Measurements from ENCODE around the gene C9orf152. TPM values are rescaled to one million over a fixed set of nuclear protein-coding genes. Genes with fewer than 3 reads are reported as not detected.
A peak's percentile ranks its signal among the peaks of the same experiment; 100 is the strongest.
"Not testable (repeated sequence)": the region's sequence is repeated elsewhere in the genome, so short reads cannot be mapped to it uniquely, and the experiment has no call there.

The C9orf152 gene
- total RNA-seq, 1 donor from 2014 or later: not detected

- H3K4me3 Mint-ChIP-seq (ENCODE audit: unreplicated experiment): peak overlapping the region; percentile 98
- no peaks in the 10 kb centered on the region for H3K9me3 Mint-ChIP-seq (ENCODE audit: unreplicated experiment)
- H3K36me3 Mint-ChIP-seq (ENCODE audit: unreplicated experiment): peaks cover 4% of the 10 kb centered on the region
- TF ChIP-seq CTCF (IDR thresholded peaks at IDR 0.05): no peak
- no peaks in the 10 kb centered on the region for H3K27me3 Mint-ChIP-seq (ENCODE audit: unreplicated experiment)
- H3K27ac Mint-ChIP-seq (ENCODE audit: unreplicated experiment): peak overlapping the region; percentile 99
- DNase-seq (ENCODE audit: extremely low spot score, unreplicated experiment): no peak
- H3K4me1 Mint-ChIP-seq (ENCODE audit: unreplicated experiment): peaks cover 47% of the 10 kb centered on the region
Measured at GRCh38 chr9:110255034-110255462, 47.1 kb upstream of the C9orf152 start.

- Mint-ChIP-seq H3K4me3 (ENCODE audit: unreplicated experiment) (peak overlapping the region; percentile 98), H3K27me3 (ENCODE audit: unreplicated experiment) (no peaks in the 10 kb centered on the region), H3K27ac (ENCODE audit: unreplicated experiment) (peak overlapping the region; percentile 99), H3K9me3 (ENCODE audit: unreplicated experiment) (no peaks in the 10 kb centered on the region), H3K36me3 (ENCODE audit: unreplicated experiment) (peaks cover 4% of the 10 kb centered on the region), H3K4me1 (ENCODE audit: unreplicated experiment) (peaks cover 47% of the 10 kb centered on the region)
- DNase-seq (ENCODE audit: extremely low spot score, unreplicated experiment): no peak
- no peak for TF ChIP-seq CTCF (IDR thresholded peaks at IDR 0.05)
Measured at GRCh38 chr9:110254500-110254899, 46.5 kb upstream of the C9orf152 start.

- no peak for DNase-seq (ENCODE audit: extremely low spot score, unreplicated experiment)
- Mint-ChIP-seq H3K4me1 (ENCODE audit: unreplicated experiment) (peaks cover 46% of the 10 kb centered on the region), H3K36me3 (ENCODE audit: unreplicated experiment) (peaks cover 4% of the 10 kb centered on the region), H3K27me3 (ENCODE audit: unreplicated experiment) (no peaks in the 10 kb centered on the region), H3K4me3 (ENCODE audit: unreplicated experiment) (no peak overlapping the region), H3K9me3 (ENCODE audit: unreplicated experiment) (no peaks in the 10 kb centered on the region), H3K27ac (ENCODE audit: unreplicated experiment) (peak overlapping the region; percentile 78)
- TF ChIP-seq CTCF (IDR thresholded peaks at IDR 0.05): no peak
Measured at GRCh38 chr9:110252509-110253139, 44.7 kb upstream of the C9orf152 start.

GRCh38 chr9:110251770-110252169, 43.8 kb upstream of the C9orf152 start:
- Mint-ChIP-seq H3K4me1 (ENCODE audit: unreplicated experiment) (peaks cover 38% of the 10 kb centered on the region), H3K27ac (ENCODE audit: unreplicated experiment) (peak overlapping the region; percentile 78)
- DNase-seq (ENCODE audit: extremely low spot score, unreplicated experiment); H3K4me3 Mint-ChIP-seq (ENCODE audit: unreplicated experiment); H3K36me3 Mint-ChIP-seq (ENCODE audit: unreplicated experiment); H3K27me3 Mint-ChIP-seq (ENCODE audit: unreplicated experiment); H3K9me3 Mint-ChIP-seq (ENCODE audit: unreplicated experiment): not testable (repeated sequence)

- H3K27me3 Mint-ChIP-seq (ENCODE audit: unreplicated experiment): no peaks in the 10 kb centered on the region
- H3K4me3 Mint-ChIP-seq (ENCODE audit: unreplicated experiment): no peak overlapping the region
- H3K27ac Mint-ChIP-seq (ENCODE audit: unreplicated experiment): no peak overlapping the region
- H3K36me3 Mint-ChIP-seq (ENCODE audit: unreplicated experiment): peaks cover 10% of the 10 kb centered on the region
- no peak for TF ChIP-seq CTCF (IDR thresholded peaks at IDR 0.05)
- no peaks in the 10 kb centered on the region for H3K9me3 Mint-ChIP-seq (ENCODE audit: unreplicated experiment)
- H3K4me1 Mint-ChIP-seq (ENCODE audit: unreplicated experiment): peaks cover 38% of the 10 kb centered on the region
- no peak for DNase-seq (ENCODE audit: extremely low spot score, unreplicated experiment)
Measured at GRCh38 chr9:110251212-110251611, 43.3 kb upstream of the C9orf152 start.

All from osteocyte (in vitro differentiated cells).